ENCODE data around the gene FOSL2. TPM values are rescaled to one million over a fixed set of nuclear protein-coding genes. Genes with fewer than 3 reads are reported as not detected.

Gene FOSL2
- total and polyA plus RNA-seq, 5 donors from 2014 or later, result 1.9 to 195 (median 3.1) TPM

DNA sequence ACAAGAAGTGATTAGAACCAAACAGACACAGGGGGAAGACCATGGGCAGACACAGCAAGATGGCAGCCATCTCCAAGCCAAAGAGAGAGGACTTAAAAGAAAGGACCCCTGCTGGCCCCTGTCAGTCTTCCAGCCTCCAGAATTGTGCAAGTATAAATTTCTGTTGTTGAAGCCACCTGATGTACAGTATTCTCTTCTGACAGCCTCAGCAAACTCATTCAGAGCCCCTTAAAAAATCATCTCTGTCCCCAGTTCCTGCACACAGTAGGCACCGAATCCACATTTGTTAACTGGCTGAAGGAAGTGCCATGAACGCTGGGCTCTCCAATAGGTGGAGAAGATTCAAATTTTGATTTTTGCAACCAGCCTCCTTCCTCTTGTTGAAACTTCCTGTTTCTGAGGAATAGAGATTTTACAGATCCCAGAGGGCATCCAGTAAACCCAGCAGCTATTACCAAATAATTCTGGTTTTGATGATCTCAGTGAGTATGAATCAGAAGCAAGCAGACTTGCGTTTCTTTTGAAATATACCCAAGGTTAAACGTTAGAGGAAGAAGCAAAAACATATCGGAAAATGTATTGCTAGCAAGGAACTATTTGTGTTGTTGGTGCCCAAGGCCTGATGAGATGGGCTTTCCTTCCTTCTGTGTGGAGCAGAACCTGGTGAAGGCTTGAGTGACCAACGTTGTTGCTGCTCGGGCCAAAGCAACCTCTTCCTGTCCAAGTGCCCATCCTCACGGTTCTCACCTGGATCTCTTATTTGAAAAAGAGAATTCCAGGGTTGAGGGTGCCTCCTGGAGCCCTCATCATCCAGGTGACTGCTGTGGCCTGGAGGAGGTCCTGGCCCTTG is 55.5 kb downstream of the FOSL2 start:
- H3K4me3 ChIP-seq (ENCODE audit: low read depth, low read length), result no peak overlapping the region
- H3K36me3 ChIP-seq (ENCODE audit: control insufficient read depth, insufficient read depth, low read length), result no peaks in the 10 kb centered on the region
- no peaks in the 10 kb centered on the region for H3K27me3 ChIP-seq (ENCODE audit: control insufficient read depth, insufficient read depth, low read length)
- H3K27me3 Mint-ChIP-seq, result no peaks in the 10 kb centered on the region
- H3K4me1 Mint-ChIP-seq, result peaks cover 0 to 25% (median 10%) of the 10 kb centered on the region in 4 donors
- peaks cover 7% of the 10 kb centered on the region for H3K4me1 ChIP-seq (ENCODE audit: control insufficient read depth, insufficient read depth, low read length, poor library complexity, severe bottlenecking)
- no peaks in the 10 kb centered on the region for H3K9me3 Mint-ChIP-seq
- peak in 1 of 2 donors; percentile 10 for ATAC-seq (ENCODE audit: low read depth in 2 of 2)
- peak in 1 of 3 donors; percentile 15 for DNase-seq
- no peak overlapping the region for H3K4me3 Mint-ChIP-seq
- no peaks in the 10 kb centered on the region for H3K36me3 Mint-ChIP-seq
- no peak overlapping the region for H3K27ac ChIP-seq (ENCODE audit: insufficient read depth, low read length, poor library complexity, severe bottlenecking)
- H3K9me3 ChIP-seq (ENCODE audit: control insufficient read depth in 2 of 2, low read length in 2 of 2), result no peaks in the 10 kb centered on the region
- H3K27ac Mint-ChIP-seq, result peak overlapping the region in 1 of 3 donors; percentile 68

DNA sequence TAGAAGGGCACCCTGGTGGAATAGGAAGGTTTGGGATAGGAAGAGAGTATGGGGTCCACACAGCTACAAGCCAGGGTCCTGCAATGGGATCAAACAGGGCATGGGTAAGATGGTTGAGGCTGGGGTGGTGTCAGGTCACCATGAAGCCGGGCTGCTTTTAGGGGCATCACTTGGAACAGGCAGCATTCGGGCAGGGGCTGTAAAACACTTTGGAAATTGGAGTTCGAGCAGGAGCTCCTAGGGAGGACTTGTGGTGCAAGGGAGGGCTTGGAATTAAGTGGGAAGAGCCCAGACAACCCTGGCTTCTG is 56.1 kb downstream of the FOSL2 start:
- ATAC-seq (ENCODE audit: low read depth in 2 of 2) (no peak), DNase-seq (no peak)
- H3K36me3 Mint-ChIP-seq, result no peaks in the 10 kb centered on the region
- H3K27ac Mint-ChIP-seq, result peak overlapping the region in 1 of 3 donors; percentile 68
- H3K27me3 ChIP-seq (ENCODE audit: control insufficient read depth, insufficient read depth, low read length), result no peaks in the 10 kb centered on the region
- H3K4me1 Mint-ChIP-seq, result peaks cover 0 to 25% (median 10%) of the 10 kb centered on the region in 4 donors
- no peaks in the 10 kb centered on the region for H3K9me3 ChIP-seq (ENCODE audit: control insufficient read depth in 2 of 2, low read length in 2 of 2)
- no peaks in the 10 kb centered on the region for H3K9me3 Mint-ChIP-seq
- H3K4me3 Mint-ChIP-seq, result no peak overlapping the region
- peaks cover 7% of the 10 kb centered on the region for H3K4me1 ChIP-seq (ENCODE audit: control insufficient read depth, insufficient read depth, low read length, poor library complexity, severe bottlenecking)
- H3K36me3 ChIP-seq (ENCODE audit: control insufficient read depth, insufficient read depth, low read length), result no peaks in the 10 kb centered on the region
- no peaks in the 10 kb centered on the region for H3K27me3 Mint-ChIP-seq
- no peak overlapping the region for H3K27ac ChIP-seq (ENCODE audit: insufficient read depth, low read length, poor library complexity, severe bottlenecking)
- H3K4me3 ChIP-seq (ENCODE audit: low read depth, low read length), result no peak overlapping the region

DNA sequence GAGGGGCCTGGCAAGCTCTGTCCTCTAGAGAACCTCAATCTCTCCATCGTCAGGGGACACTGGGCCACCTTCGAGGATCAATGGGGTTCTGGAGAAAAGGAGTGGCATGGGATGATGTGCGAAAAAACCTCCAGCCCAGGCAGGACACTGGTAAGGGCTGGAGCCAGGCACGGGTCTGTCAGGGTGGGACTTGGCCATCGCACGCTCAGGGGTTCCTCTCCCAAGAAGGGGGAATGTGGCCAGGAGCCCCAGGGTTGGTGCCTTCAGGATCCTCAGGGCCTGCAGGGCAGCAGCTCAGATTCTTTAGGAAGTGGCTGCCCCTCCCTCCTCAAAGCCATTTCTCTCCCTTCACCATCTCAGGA is 56.4 kb downstream of the FOSL2 start:
- no peak overlapping the region for H3K4me3 Mint-ChIP-seq
- Histone ChIP-seq H3K27ac (ENCODE audit: insufficient read depth, low read length, poor library complexity, severe bottlenecking) (no peak overlapping the region), H3K4me3 (ENCODE audit: low read depth, low read length) (no peak overlapping the region), H3K27me3 (ENCODE audit: control insufficient read depth, insufficient read depth, low read length) (no peaks in the 10 kb centered on the region), H3K4me1 (ENCODE audit: control insufficient read depth, insufficient read depth, low read length, poor library complexity, severe bottlenecking) (peaks cover 7% of the 10 kb centered on the region), H3K36me3 (ENCODE audit: control insufficient read depth, insufficient read depth, low read length) (no peaks in the 10 kb centered on the region), H3K9me3 (ENCODE audit: control insufficient read depth in 2 of 2, low read length in 2 of 2) (no peaks in the 10 kb centered on the region)
- no peaks in the 10 kb centered on the region for H3K9me3 Mint-ChIP-seq
- H3K4me1 Mint-ChIP-seq, result peaks cover 0 to 25% (median 10%) of the 10 kb centered on the region in 4 donors
- H3K27ac Mint-ChIP-seq, result peak overlapping the region in 2 of 3 donors; percentile 68 to 78
- H3K36me3 Mint-ChIP-seq, result no peaks in the 10 kb centered on the region
- ATAC-seq (ENCODE audit: low read depth in 2 of 2), result no peak
- DNase-seq, result no peak
- no peaks in the 10 kb centered on the region for H3K27me3 Mint-ChIP-seq

DNA sequence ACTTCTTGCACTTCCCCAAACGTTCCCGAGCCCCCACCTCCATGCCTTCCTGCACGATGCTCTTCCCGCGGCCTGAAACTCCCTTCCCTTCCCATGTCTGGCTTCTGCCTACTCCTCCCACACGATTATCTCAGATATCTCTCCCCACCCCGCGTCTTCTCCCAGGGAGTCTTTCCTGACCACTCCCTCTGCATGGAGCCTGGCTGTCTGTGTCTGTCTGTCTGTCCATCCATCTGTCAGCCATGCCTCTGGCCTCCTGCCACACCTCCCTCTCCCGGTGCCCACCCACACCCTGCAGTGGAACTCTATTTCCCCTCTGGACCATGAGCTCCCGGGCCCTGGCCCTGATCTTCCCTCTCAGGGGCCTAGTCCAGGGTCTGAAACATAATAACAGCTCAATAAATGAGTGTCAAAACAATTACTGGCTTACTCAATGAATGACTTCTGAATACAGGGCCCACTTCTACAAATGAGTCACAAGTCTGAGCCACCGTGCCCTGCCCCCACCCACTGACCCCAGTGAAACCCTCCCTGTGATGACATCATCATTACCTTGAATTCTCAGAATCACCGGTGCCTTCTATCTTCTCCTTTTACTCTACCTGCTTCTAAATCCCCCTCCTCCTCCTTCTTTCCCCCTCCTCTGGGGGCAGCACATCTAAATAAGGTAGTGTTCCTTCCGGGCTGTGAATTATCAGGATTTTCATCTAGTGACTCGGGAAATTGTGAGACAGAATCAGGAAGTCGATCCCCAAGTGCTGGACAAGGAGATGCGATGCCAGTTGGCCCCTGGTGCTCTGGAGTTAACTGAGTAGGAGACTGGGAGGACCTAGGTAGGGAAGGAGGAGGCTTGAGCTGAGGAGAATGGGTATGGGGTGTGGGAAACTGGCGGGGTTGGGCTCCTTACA is 57.1 kb downstream of the FOSL2 start:
- H3K27ac ChIP-seq (ENCODE audit: insufficient read depth, low read length, poor library complexity, severe bottlenecking), result no peak overlapping the region
- H3K27ac Mint-ChIP-seq, result peak overlapping the region in 2 of 3 donors; percentile 68 to 78

DNA sequence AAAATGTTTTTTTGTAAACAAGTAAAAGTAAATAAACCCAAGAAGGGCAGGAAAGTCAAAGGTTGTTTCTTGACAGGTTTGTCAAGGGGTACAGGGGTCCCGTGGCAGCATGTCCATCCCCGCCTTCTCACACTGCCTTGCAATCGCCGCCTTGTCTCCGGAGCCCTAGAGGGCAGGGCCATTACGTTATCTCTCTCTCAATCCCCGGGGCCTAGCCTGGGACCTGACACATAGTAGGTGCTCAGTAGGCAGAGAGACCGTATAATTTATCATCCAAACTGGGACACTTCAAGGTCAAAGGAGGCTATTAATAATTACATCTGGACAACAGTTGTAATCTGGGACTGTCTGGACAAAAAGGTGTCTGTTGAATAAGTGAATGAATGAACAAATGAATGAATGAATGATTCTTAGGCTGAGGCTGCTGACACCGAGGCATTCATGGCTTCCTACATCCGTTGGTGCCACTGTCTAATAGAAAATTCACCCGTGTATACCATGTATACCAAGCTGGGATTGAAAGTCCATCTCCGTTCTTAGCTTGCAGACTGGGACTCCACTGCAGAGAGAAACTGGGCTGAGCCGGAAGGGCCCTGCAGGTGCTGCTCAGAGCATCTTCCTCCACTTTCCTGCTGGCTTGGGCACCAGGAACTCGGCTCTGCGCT is 58.4 kb downstream of the FOSL2 start:
- DNase-seq (no peak), ATAC-seq (ENCODE audit: low read depth in 2 of 2) (no peak)
- H3K4me3 ChIP-seq (ENCODE audit: low read depth, low read length), result no peak overlapping the region
- H3K4me3 Mint-ChIP-seq, result no peak overlapping the region
- peaks cover 0 to 25% (median 10%) of the 10 kb centered on the region in 4 donors for H3K4me1 Mint-ChIP-seq
- H3K9me3 Mint-ChIP-seq, result peaks cover 0 to 3% (median 0%) of the 10 kb centered on the region in 7 donors
- no peaks in the 10 kb centered on the region for H3K9me3 ChIP-seq (ENCODE audit: control insufficient read depth in 2 of 2, low read length in 2 of 2)
- peaks cover 7% of the 10 kb centered on the region for H3K4me1 ChIP-seq (ENCODE audit: control insufficient read depth, insufficient read depth, low read length, poor library complexity, severe bottlenecking)
- no peak overlapping the region for H3K27ac ChIP-seq (ENCODE audit: insufficient read depth, low read length, poor library complexity, severe bottlenecking)
- peak overlapping the region; percentile 56 to 65 (median 63) for H3K27ac Mint-ChIP-seq
- no peaks in the 10 kb centered on the region for H3K36me3 ChIP-seq (ENCODE audit: control insufficient read depth, insufficient read depth, low read length)
- no peaks in the 10 kb centered on the region for H3K27me3 ChIP-seq (ENCODE audit: control insufficient read depth, insufficient read depth, low read length)
- no peaks in the 10 kb centered on the region for H3K27me3 Mint-ChIP-seq
- H3K36me3 Mint-ChIP-seq, result no peaks in the 10 kb centered on the region

More for the DNA sequence above, 57.1 kb downstream of the FOSL2 start:
- Mint-ChIP-seq H3K36me3 (no peaks in the 10 kb centered on the region), H3K4me3 (no peak overlapping the region), H3K27me3 (no peaks in the 10 kb centered on the region), H3K9me3 (no peaks in the 10 kb centered on the region), H3K4me1 (peaks cover 0 to 25% (median 10%) of the 10 kb centered on the region in 4 donors)
- Histone ChIP-seq H3K9me3 (ENCODE audit: control insufficient read depth in 2 of 2, low read length in 2 of 2) (no peaks in the 10 kb centered on the region), H3K4me1 (ENCODE audit: control insufficient read depth, insufficient read depth, low read length, poor library complexity, severe bottlenecking) (peaks cover 7% of the 10 kb centered on the region), H3K27me3 (ENCODE audit: control insufficient read depth, insufficient read depth, low read length) (no peaks in the 10 kb centered on the region), H3K4me3 (ENCODE audit: low read depth, low read length) (no peak overlapping the region), H3K36me3 (ENCODE audit: control insufficient read depth, insufficient read depth, low read length) (no peaks in the 10 kb centered on the region)
- DNase-seq (peak in 1 of 3 donors; percentile 85), ATAC-seq (ENCODE audit: low read depth in 2 of 2) (peak; percentile 67)

DNA sequence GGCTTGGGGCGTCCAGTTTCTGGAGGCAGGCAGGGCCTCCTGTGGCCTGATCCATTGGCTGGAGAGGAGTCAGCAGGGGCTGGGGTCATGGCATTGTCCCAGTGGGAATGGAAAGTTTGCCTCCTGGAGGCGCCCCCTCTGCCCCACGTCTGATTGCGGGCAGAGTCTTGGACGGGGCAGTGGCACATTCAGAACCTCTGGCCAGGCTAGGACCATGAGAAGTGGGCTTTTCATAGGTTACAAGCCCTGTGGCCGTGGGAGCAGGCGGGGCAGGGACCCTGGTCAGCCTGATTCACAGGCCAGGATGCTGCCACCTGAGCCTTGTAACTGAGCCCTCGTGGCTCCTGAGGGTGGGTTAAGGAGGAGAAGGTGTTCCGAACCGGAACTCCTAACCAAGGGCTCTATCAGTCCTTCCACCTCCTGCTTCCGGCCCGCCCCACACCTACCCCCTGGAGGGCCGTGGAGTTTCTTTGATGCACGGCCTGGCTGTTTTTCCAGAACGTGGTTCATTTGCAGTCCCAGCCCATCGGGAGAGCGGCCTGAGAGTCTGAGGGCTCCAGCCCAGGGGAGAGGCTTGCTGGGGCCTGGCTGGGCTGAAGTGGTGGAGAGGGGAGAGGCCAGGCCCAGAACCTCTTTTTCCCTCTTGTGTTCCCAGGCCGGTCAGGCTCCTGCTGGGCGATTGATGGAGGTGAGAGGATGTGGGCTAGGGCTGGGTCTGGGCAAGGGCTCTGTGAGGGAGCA is 59.3 kb downstream of the FOSL2 start:
- ATAC-seq (ENCODE audit: low read depth in 2 of 2), result no peak
- Mint-ChIP-seq H3K27me3 (peaks cover 4% of the 10 kb centered on the region), H3K36me3 (no peaks in the 10 kb centered on the region), H3K27ac (no peak overlapping the region), H3K9me3 (peaks cover 0 to 4% (median 0%) of the 10 kb centered on the region in 7 donors), H3K4me3 (no peak overlapping the region), H3K4me1 (peaks cover 0 to 25% (median 10%) of the 10 kb centered on the region in 4 donors)
- no peak for DNase-seq
- Histone ChIP-seq H3K4me1 (ENCODE audit: control insufficient read depth, insufficient read depth, low read length, poor library complexity, severe bottlenecking) (peaks cover 7% of the 10 kb centered on the region), H3K27me3 (ENCODE audit: control insufficient read depth, insufficient read depth, low read length) (no peaks in the 10 kb centered on the region), H3K27ac (ENCODE audit: insufficient read depth, low read length, poor library complexity, severe bottlenecking) (no peak overlapping the region), H3K4me3 (ENCODE audit: low read depth, low read length) (no peak overlapping the region), H3K36me3 (ENCODE audit: control insufficient read depth, insufficient read depth, low read length) (no peaks in the 10 kb centered on the region), H3K9me3 (ENCODE audit: control insufficient read depth in 2 of 2, low read length in 2 of 2) (no peaks in the 10 kb centered on the region)

DNA sequence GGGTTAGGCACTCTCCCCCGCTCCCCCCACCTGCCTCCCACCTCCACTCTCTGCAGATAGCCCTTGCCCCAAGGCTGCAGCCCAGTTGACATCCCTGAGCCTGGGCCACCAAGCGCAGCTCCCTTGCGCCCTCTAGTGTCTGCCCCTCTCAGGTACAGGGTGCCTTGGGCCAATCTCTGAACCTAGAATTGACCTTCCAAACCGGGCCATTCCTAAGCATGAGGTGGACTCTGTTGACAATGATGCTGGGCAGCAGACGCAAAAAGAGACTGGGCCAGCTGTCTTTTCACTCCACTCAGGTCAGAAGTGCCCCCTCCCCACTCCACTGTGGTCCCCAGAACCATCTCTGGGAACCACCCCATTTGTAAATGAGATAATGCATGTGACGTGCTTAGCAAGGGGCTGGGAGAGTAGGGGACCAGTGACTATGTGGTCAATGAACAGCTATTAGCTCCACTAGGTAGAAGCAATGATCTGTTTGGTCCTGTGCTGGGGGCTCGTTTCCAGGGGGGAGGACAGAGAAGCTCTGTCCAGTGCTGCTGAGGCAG is 60.0 kb downstream of the FOSL2 start:
- Mint-ChIP-seq H3K9me3 (peaks cover 0 to 4% (median 0%) of the 10 kb centered on the region in 7 donors), H3K27me3 (peaks cover 4% of the 10 kb centered on the region), H3K4me1 (peaks cover 0 to 25% (median 10%) of the 10 kb centered on the region in 4 donors), H3K27ac (peak overlapping the region in 1 of 3 donors; percentile 21), H3K36me3 (no peaks in the 10 kb centered on the region), H3K4me3 (no peak overlapping the region)
- peak; percentile 69 to 71 for ATAC-seq (ENCODE audit: low read depth in 2 of 2)
- DNase-seq, result peak; percentile 59 to 70 (median 66)
- no peaks in the 10 kb centered on the region for H3K36me3 ChIP-seq (ENCODE audit: control insufficient read depth, insufficient read depth, low read length)
- H3K4me3 ChIP-seq (ENCODE audit: low read depth, low read length), result no peak overlapping the region
- H3K9me3 ChIP-seq (ENCODE audit: control insufficient read depth in 2 of 2, low read length in 2 of 2), result no peaks in the 10 kb centered on the region
- no peaks in the 10 kb centered on the region for H3K27me3 ChIP-seq (ENCODE audit: control insufficient read depth, insufficient read depth, low read length)
- H3K27ac ChIP-seq (ENCODE audit: insufficient read depth, low read length, poor library complexity, severe bottlenecking), result no peak overlapping the region
- H3K4me1 ChIP-seq (ENCODE audit: control insufficient read depth, insufficient read depth, low read length, poor library complexity, severe bottlenecking), result peaks cover 7% of the 10 kb centered on the region

Data from CD4-positive, CD25-positive, alpha-beta regulatory T cell (primary cell).